Naive thymus-derived CD4-positive, alpha-beta T cell (primary cell): ENCODE measurements around the gene TRIM45. TPM values are rescaled to one million over a fixed set of nuclear protein-coding genes. Genes with fewer than 3 reads are reported as not detected.

ENCODE experiments used
- ATAC-seq: fragments of 150-1000 bp; cut with Tn5 transposase; 2 replicates; pipeline ENCODE4 v1.10.0; 2021; ENCODE audit warnings: mild to moderate bottlenecking, moderate library complexity
- CTCF ChIA-PET: fragments of 350-600 bp; sonication (Branson Sonifier 250); formaldehyde crosslinking; loops from one replicate; lab custom pipeline; 2021; ENCODE audit warnings: antibody characterized with exemption; lab: Charles Lee
- POLR2A ChIA-PET: fragments of 350-600 bp; sonication (Branson Sonifier 250); formaldehyde crosslinking; loops from one replicate; lab custom pipeline; 2021; ENCODE audit warnings: antibody characterized with exemption, inconsistent platforms; lab: Charles Lee
- DNase-seq, 9 donors: peaks; one replicate each; pipeline versions ENCODE4 v3.0.0 to v3.0.0-alpha.2; 2020 to 2022; ENCODE audit warnings: mixed read lengths in 1 of 9
- H3K27ac ChIP-seq: one replicate; pipeline ENCODE4 v1.7.0; 2013; ENCODE audit warnings: mild to moderate bottlenecking, low read depth, low read length, moderate library complexity
- H3K27me3 ChIP-seq, 2 donors: one replicate each; pipeline ENCODE4 v1.7.0; 2013; ENCODE audit warnings: low read length in 2 of 2, mild to moderate bottlenecking in 2 of 2, moderate library complexity in 2 of 2; ENCODE audit not compliant: control insufficient read depth in 2 of 2, insufficient read depth in 2 of 2
- H3K36me3 ChIP-seq, 3 experiments: 1 replicate in 2 of 3; 2 replicates in 1 of 3; pipeline ENCODE4 v1.7.0; 2013; ENCODE audit warnings: low read length in 3 of 3, mild to moderate bottlenecking in 3 of 3, moderate library complexity in 1 of 3; ENCODE audit not compliant: insufficient read depth in 3 of 3, control insufficient read depth in 2 of 3
- H3K4me1 ChIP-seq, 2 donors: one replicate each; pipeline ENCODE4 v1.7.0; 2013; ENCODE audit warnings: low read length in 2 of 2, mild to moderate bottlenecking in 2 of 2, moderate library complexity in 1 of 2; ENCODE audit not compliant: control insufficient read depth in 2 of 2, insufficient read depth in 2 of 2
- H3K4me3 ChIP-seq: 2 replicates; pipeline ENCODE4 v1.7.0; 2013; ENCODE audit warnings: mild to moderate bottlenecking, low read length
- H3K9me3 ChIP-seq, 3 experiments: 1 replicate in 2 of 3; 2 replicates in 1 of 3; pipeline ENCODE4 v1.7.0; 2013; ENCODE audit warnings: low read length in 3 of 3; ENCODE audit not compliant: control insufficient read depth in 2 of 3
- H3K27ac Mint-ChIP-seq, 9 donors: one replicate each; pipeline ENCODE4 v1.8.0; 2020 to 2022; ENCODE audit warnings: mixed read lengths in 9 of 9, mild to moderate bottlenecking in 8 of 9, moderate library complexity in 5 of 9, inconsistent platforms in 2 of 9
- H3K27me3 Mint-ChIP-seq, 5 donors: one replicate each; pipeline ENCODE4 v1.8.0; 2021 to 2022; ENCODE audit warnings: mixed read lengths in 5 of 5, mild to moderate bottlenecking in 1 of 5
- H3K36me3 Mint-ChIP-seq, 5 donors: one replicate each; pipeline ENCODE4 v1.8.0; 2020 to 2022; ENCODE audit warnings: mixed read lengths in 5 of 5, mild to moderate bottlenecking in 3 of 5, inconsistent platforms in 1 of 5
- H3K4me1 Mint-ChIP-seq, 7 donors: one replicate each; pipeline ENCODE4 v1.8.0; 2020 to 2022; ENCODE audit warnings: mixed read lengths in 7 of 7, mild to moderate bottlenecking in 3 of 7, inconsistent platforms in 1 of 7
- H3K4me3 Mint-ChIP-seq, 10 donors: one replicate each; pipeline ENCODE4 v1.8.0; 2020 to 2022; ENCODE audit warnings: mild to moderate bottlenecking in 10 of 10, mixed read lengths in 10 of 10, moderate library complexity in 6 of 10, inconsistent platforms in 2 of 10
- H3K9me3 Mint-ChIP-seq, 11 donors: one replicate each; pipeline ENCODE4 v1.8.0; 2020 to 2022; ENCODE audit warnings: mixed read lengths in 11 of 11, mild to moderate bottlenecking in 4 of 11, inconsistent platforms in 1 of 11, moderate library complexity in 1 of 11
- intact Hi-C, 2 donors: fragments of 100-400 bp; cut with micrococcal nuclease; formaldehyde crosslinking; loops; one replicate each; pipeline ENCODE4 v1.15.1; 2023
- polyA plus RNA-seq, 2 donors: library from polyadenylated mRNA; unstranded; fragments of 300-500 nt; fragmentation: Illumina TruSeq; gene quantifications; one replicate each; pipeline ENCODE4 v1.2.3, GENCODE V29; 2021
- total RNA-seq, 6 experiments: library from RNA in 5 of 6; stranded (reverse) in 5 of 6; gene quantifications; 1 replicate in 5 of 6; 2 replicates in 1 of 6; pipeline ENCODE4 v1.2.3 and lab custom pipeline; 2021 to 2026

The TRIM45 gene
- total and polyA plus RNA-seq, 7 experiments from 2014 or later, result 0.24 to 0.94 (median 0.38) TPM; not detected in 3

DNA sequence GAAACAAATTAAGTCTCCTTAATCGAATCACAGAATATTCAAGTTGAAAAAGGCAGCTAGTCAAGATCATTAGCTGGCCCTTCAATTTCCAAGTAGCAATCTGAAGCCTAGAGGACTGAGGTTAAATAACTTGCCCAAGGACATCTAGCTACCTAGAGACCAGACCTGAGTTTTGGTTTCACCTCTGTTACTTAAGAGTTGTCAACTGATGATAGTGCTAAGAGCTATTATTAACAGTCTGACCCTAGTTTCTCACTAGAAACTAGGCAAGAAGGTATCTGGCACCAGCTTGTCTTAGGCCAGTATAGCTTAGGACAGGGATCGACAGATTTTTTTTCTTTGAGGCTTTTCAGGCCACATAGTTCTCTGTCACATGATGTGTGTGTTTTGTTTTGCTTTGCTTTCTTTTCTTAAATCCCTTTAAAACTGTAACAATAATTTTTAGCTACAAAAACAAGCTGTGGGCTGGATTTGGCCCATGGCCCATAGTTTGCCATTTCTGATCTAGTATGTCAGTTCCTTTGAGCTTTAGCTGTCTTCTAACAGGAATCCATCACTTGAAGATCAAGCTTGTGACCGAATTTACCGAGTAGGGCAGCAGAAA, 23.2 kb downstream of the TRIM45 start:
- DNase-seq (no peak), ATAC-seq (no peak)
- Histone ChIP-seq H3K27me3 (no peaks in the 10 kb centered on the region), H3K4me1 (no peaks in the 10 kb centered on the region), H3K36me3 (peaks cover 0 to 60% (median 3%) of the 10 kb centered on the region in 3 experiments), H3K9me3 (no peaks in the 10 kb centered on the region), H3K27ac (no peak overlapping the region), H3K4me3 (no peak overlapping the region)
- peaks cover 0 to 8% (median 0%) of the 10 kb centered on the region in 7 donors for H3K4me1 Mint-ChIP-seq
- H3K27ac Mint-ChIP-seq, result peak overlapping the region in 1 of 9 donors; percentile 6
- H3K4me3 Mint-ChIP-seq, result no peak overlapping the region
- ChIA-PET CTCF (no interaction called here), POLR2A (no interaction called here)
- H3K9me3 Mint-ChIP-seq, result no peaks in the 10 kb centered on the region
- intact Hi-C loops, result loop anchor here in 1 of 2 donors (10.0 kb wide), 1 partner anchor 56 kb away; no protein-coding TSS in a partner anchor
- H3K27me3 Mint-ChIP-seq, result no peaks in the 10 kb centered on the region
- H3K36me3 Mint-ChIP-seq, result peaks cover 29 to 76% (median 53%) of the 10 kb centered on the region in 5 donors

DNA sequence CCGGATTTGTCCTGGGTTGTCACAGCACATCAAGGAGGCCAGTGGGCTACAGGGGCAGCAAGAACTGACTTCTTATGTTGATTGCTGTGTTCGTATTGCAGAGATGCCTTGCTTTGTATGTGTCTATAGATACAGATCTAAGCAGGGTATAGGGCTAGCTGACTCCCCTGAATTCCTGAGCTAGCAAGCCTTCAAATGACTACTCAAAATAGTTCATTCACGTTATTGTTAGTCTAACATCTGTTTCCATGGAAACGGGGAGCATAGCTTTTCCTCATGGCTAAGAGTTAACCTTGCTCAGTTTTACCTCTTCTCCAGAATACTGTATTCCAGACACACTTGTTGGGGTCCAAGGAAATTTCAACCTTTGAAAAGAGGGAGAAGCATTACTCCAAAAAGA, 24.1 kb downstream of the TRIM45 start:
- H3K4me1 ChIP-seq, result no peaks in the 10 kb centered on the region
- Mint-ChIP-seq H3K4me3 (no peak overlapping the region), H3K36me3 (peaks cover 29 to 74% (median 50%) of the 10 kb centered on the region in 5 donors), H3K9me3 (no peaks in the 10 kb centered on the region), H3K27me3 (no peaks in the 10 kb centered on the region), H3K27ac (peak overlapping the region in 1 of 9 donors; percentile 51), H3K4me1 (peaks cover 0 to 13% (median 0%) of the 10 kb centered on the region in 7 donors)
- H3K4me3 ChIP-seq, result no peak overlapping the region
- ChIA-PET CTCF (no interaction called here), POLR2A (no interaction called here)
- intact Hi-C loops, result loop anchor here in 1 of 2 donors (10.0 kb wide), 1 partner anchor 57 kb away; no protein-coding TSS in a partner anchor
- no peak overlapping the region for H3K27ac ChIP-seq
- H3K36me3 ChIP-seq, result peaks cover 0 to 69% (median 3%) of the 10 kb centered on the region in 3 experiments
- DNase-seq (no peak), ATAC-seq (no peak)
- no peaks in the 10 kb centered on the region for H3K9me3 ChIP-seq
- H3K27me3 ChIP-seq, result no peaks in the 10 kb centered on the region

DNA sequence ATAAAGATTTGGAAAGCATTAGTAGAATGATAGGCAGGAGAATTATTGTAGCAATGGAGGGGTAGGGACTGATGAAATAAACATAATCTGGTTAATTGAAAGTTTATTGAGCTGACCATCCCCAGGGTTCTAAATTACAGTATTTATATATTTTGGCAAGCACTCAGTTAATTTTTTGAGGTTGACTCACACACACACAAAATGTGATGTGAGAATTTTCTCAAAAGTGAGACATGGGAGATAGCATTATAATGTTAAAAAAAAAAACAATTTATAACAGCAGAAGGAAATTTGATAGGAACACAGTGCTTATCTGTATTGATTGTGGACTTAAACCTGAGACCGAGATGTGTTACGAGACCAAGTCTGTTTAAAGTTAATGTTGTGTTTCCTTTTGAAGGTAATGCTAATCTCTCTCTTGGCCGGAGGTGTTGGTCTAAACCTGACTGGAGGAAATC, 24.6 kb downstream of the TRIM45 start:
- Histone ChIP-seq H3K9me3 (no peaks in the 10 kb centered on the region), H3K27me3 (no peaks in the 10 kb centered on the region), H3K4me1 (no peaks in the 10 kb centered on the region), H3K36me3 (peaks cover 0 to 67% (median 3%) of the 10 kb centered on the region in 3 experiments), H3K4me3 (no peak overlapping the region), H3K27ac (no peak overlapping the region)
- ChIA-PET CTCF (no interaction called here), POLR2A (no interaction called here)
- H3K36me3 Mint-ChIP-seq, result peaks cover 26 to 72% (median 46%) of the 10 kb centered on the region in 5 donors
- H3K4me3 Mint-ChIP-seq, result no peak overlapping the region
- intact Hi-C loops, result loop anchor here in 1 of 2 donors (10.0 kb wide), 1 partner anchor 58 kb away; no protein-coding TSS in a partner anchor
- peaks cover 0 to 15% (median 0%) of the 10 kb centered on the region in 7 donors for H3K4me1 Mint-ChIP-seq
- ATAC-seq, result no peak
- peak overlapping the region in 1 of 9 donors; percentile 51 for H3K27ac Mint-ChIP-seq
- H3K27me3 Mint-ChIP-seq, result no peaks in the 10 kb centered on the region
- no peak for DNase-seq
- no peaks in the 10 kb centered on the region for H3K9me3 Mint-ChIP-seq

DNA sequence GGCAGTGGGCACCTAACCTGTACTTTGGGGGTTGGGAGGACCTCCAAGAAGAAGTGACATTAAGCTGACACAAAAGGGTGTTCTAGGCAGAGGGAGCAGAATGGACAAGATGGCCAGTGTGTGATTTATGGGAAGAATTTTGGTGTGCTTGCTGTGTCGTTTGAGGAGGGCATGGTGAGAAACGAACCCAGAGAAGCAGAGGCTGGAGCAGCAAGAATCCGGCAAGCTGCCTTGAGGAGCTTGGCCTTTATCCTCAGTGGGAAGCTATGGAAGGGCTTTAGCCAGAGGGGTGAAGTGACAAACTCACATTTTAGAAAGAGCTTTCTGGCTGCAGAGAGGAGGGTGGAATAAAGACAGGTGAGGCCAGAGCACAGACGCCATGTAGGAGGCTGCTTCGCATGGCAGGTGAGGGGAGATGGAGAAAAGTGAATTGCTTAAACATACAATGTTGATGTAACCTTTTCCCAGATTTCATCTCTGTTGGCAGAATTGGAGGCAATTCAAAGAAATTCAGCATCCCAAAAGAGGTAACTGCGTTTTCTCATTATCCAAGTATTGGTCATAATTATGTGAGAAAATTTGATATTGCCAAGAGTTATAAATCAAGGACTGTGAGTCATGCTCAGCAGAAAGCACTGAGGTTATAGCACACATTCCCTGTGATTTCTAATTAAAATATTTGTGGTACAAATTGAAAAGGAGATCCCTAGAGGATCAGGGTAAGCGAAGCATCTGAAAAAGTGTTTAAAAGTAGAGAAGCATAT, 26.5 kb downstream of the TRIM45 start:
- H3K27ac ChIP-seq, result no peak overlapping the region

DNA sequence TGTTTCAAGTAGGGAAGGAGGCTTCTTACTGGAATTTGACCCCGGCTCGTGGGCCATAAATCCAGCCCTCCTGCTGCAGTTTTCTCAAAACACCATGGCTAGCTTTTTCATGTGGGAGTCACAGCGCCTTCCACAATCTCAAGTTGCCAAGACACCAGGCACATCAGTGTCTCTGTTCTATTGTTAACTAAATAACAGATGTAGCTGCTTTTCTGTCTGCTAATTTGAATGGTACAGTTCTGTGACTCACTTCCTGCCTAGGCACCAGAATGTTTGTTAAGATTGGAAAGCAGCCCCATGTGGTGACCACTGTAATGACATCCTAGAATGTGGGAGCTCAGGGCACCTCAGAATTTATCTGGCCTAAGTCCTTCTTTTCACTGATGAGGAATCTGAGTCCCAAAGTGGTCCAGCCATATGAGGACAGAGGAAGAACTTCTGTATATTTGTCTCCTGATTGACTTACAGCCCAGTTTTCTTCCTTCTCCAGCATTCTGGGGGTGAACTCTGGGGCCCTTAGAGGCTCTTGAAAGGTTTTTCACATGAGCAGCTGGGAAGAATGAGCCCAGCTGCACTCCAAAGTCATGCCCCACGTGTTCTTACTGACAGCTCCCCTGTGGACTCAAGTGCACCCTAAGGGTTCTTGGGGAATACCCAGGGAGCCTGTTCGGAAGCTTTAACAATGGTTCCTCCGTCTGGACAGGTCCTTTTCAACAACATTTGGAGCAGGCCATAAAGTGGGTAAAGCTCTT, 27.5 kb downstream of the TRIM45 start:
- Histone ChIP-seq H3K27me3 (no peaks in the 10 kb centered on the region), H3K4me1 (no peaks in the 10 kb centered on the region), H3K9me3 (no peaks in the 10 kb centered on the region), H3K36me3 (peaks cover 3 to 63% (median 4%) of the 10 kb centered on the region in 3 experiments), H3K27ac (no peak overlapping the region), H3K4me3 (no peak overlapping the region)
- ATAC-seq (peak; percentile 79), DNase-seq (peak in 7 of 9 donors; percentile 2 to 31 (median 14))
- POLR2A ChIA-PET, result no interaction called here
- Mint-ChIP-seq H3K4me3 (no peak overlapping the region), H3K9me3 (no peaks in the 10 kb centered on the region), H3K4me1 (peaks cover 0 to 19% (median 2%) of the 10 kb centered on the region in 7 donors), H3K27me3 (no peaks in the 10 kb centered on the region), H3K27ac (peak overlapping the region in 3 of 9 donors; percentile 7 to 57 (median 12)), H3K36me3 (peaks cover 32 to 71% (median 48%) of the 10 kb centered on the region in 5 donors)
- intact Hi-C loops, result loop anchor here (1.0 to 10.0 kb wide), 3 partner anchors 24 to 61 kb away; partner anchors contain the start of gene TTF2 (in 1 of the 2)
- CTCF ChIA-PET, result interaction anchor here (0.7 to 1.3 kb wide), 3 partner anchors 34 to 462 kb away, joined by 3 read pairs; no protein-coding TSS in a partner anchor

More for the DNA sequence above, 26.5 kb downstream of the TRIM45 start:
- Mint-ChIP-seq H3K4me1 (peaks cover 0 to 19% (median 0%) of the 10 kb centered on the region in 7 donors), H3K36me3 (peaks cover 30 to 76% (median 49%) of the 10 kb centered on the region in 5 donors), H3K27me3 (no peaks in the 10 kb centered on the region), H3K4me3 (no peak overlapping the region), H3K27ac (peak overlapping the region in 2 of 9 donors; percentile 7 to 56), H3K9me3 (no peaks in the 10 kb centered on the region)
- no peaks in the 10 kb centered on the region for H3K4me1 ChIP-seq
- POLR2A ChIA-PET, result no interaction called here
- no peaks in the 10 kb centered on the region for H3K27me3 ChIP-seq
- ATAC-seq (no peak), DNase-seq (no peak)
- intact Hi-C loops, result loop anchor here (1.0 to 10.0 kb wide), 3 partner anchors 25 to 60 kb away; partner anchors contain the start of gene TTF2 (in 1 of the 2)
- CTCF ChIA-PET, result interaction anchor here (1.3 kb wide), 1 partner anchor 33 kb away, joined by 3 read pairs; no protein-coding TSS in a partner anchor
- no peaks in the 10 kb centered on the region for H3K9me3 ChIP-seq
- H3K4me3 ChIP-seq, result no peak overlapping the region
- H3K36me3 ChIP-seq, result peaks cover 3 to 67% (median 4%) of the 10 kb centered on the region in 3 experiments

DNA sequence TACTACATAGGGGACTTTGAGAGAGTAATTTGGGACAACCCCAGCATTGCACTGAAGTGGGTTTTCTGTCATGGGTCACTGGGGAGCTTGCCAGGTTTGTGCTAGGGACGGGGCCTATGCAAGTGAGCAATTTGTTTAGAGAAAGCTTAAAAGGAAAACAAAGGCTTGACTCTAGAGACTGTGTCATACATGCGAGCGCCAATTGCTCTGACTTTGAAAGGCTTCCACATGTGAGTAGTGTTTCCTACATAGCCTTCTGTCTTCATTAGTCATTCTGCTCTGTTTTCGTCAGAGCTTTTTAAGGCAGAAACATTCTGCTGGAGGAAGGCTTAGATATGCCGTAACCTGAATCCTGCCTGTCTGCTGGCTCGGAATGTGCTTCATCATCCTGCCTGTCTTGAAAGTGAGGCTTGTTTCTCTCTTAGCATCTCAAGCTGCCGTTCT, 28.4 kb downstream of the TRIM45 start:
- H3K27ac Mint-ChIP-seq, result no peak overlapping the region
- no peak overlapping the region for H3K27ac ChIP-seq
- CTCF ChIA-PET, result interaction anchor here (0.8 kb wide), 1 partner anchor 461 kb away, joined by 3 read pairs; no protein-coding TSS in a partner anchor

More for the DNA sequence above, 28.4 kb downstream of the TRIM45 start:
- Mint-ChIP-seq H3K4me3 (no peak overlapping the region), H3K4me1 (peaks cover 0 to 19% (median 2%) of the 10 kb centered on the region in 7 donors), H3K27me3 (no peaks in the 10 kb centered on the region), H3K36me3 (peaks cover 29 to 69% (median 47%) of the 10 kb centered on the region in 5 donors), H3K9me3 (no peaks in the 10 kb centered on the region)
- DNase-seq, result no peak
- Histone ChIP-seq H3K9me3 (no peaks in the 10 kb centered on the region), H3K27me3 (no peaks in the 10 kb centered on the region), H3K36me3 (peaks cover 3 to 62% (median 4%) of the 10 kb centered on the region in 3 experiments), H3K4me3 (no peak overlapping the region), H3K4me1 (no peaks in the 10 kb centered on the region)
- intact Hi-C loops, result loop anchor here in 1 of 2 donors (10.0 kb wide), 1 partner anchor 62 kb away; no protein-coding TSS in a partner anchor
- POLR2A ChIA-PET, result interaction anchor here (0.6 to 1.0 kb wide), 2 partner anchors 112 to 141 kb away, joined by 3 read pairs; no protein-coding TSS in a partner anchor
- no peak for ATAC-seq
